ENCODE measurements around the gene NEB. TPM values are rescaled to one million over a fixed set of nuclear protein-coding genes. Genes with fewer than 3 reads are reported as not detected.

NEB gene
- total RNA-seq, 1 donor from 2014 or later, result 0.27 TPM

Other genes with a start within 250 kb of the NEB start
- gene ARL5A, start 93.9 kb upstream of the NEB start, total RNA-seq, result 64.9 and 71.7 TPM in 2 replicates

All from activated T-helper 2 cell treated with anti-CD3 and anti-CD28 coated beads, Interferon-gamma antibody, Interleukin-2, Interleukin-4, amounts not matched to agents 10 μg/mL and 5 μg/mL and 100 μg/mL, durations not matched to agents 14 hours and 24 hours and 36 hours (primary cell).